Measurements from ENCODE around the gene TSPAN18.

TSPAN18 gene

DNA sequence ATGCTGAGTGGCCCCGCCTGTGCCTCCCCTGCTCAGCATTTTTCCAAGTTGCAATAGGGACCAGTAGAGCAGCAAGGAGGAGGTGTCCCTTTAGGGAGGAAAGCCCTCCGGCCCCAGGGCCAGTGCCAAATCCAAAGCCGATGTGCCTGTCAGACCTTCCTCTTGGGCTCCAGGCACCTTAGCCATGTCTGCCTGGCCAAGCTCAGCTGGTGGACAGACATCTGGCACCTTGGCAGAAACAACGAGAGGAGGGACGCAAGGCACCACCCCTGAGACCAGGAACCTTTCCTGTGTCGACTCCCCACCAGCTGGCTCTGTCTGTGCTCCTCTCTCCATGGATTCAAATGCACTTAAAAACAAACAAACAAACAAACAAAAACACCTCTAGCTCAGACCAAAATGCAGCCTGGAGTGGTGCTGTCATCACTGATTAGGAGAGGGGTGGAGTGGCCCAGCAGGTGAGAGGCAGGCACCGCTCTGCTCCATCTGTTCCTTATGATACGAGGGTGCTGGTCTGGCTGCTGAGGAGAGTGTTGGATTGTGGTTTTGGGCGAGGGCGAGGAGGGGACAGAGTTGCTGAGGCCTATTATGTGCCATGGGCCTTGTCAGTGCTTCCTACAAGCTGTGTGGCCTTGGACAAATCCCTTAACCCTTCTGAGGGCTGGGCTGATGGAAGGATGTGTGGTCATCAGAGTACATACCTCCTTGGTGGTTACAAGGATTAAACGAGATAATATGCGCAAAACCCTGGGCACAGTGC lies 177.7 kb downstream of the TSPAN18 start:
- no peak for DNase-seq

- no peak for DNase-seq
Measured at GRCh38 chr11:44905131-44905866, 178.5 kb downstream of the TSPAN18 start.

- DNase-seq = no peak
Measured at GRCh38 chr11:44906649-44907048, 179.9 kb downstream of the TSPAN18 start.

DNA sequence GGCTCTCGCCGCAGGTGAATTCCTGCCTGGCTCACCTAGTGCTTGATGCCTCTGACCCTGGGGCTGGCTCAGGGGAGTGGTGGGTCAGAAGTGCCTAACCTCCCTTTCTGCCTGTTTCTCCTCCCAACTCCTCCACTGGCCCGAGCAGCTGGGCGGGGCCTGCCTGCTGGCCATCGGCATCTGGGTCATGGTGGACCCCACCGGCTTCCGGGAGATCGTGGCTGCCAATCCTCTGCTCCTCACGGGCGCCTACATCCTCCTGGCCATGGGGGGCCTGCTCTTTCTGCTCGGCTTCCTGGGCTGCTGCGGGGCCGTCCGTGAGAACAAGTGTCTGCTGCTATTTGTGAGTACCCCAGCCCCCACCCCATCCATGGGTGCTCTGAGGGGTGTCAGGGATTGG lies 182.8 kb downstream of the TSPAN18 start:
- no peak for DNase-seq

GRCh38 chr11:44910591-44910990 lies 183.8 kb downstream of the TSPAN18 start:
- DNase-seq = no peak

GRCh38 chr11:44911029-44911814 lies 184.5 kb downstream of the TSPAN18 start:
- DNase-seq = peak; percentile 46 to 69

- no peak for DNase-seq
Measured at GRCh38 chr11:44912270-44912987, 185.7 kb downstream of the TSPAN18 start.

DNA sequence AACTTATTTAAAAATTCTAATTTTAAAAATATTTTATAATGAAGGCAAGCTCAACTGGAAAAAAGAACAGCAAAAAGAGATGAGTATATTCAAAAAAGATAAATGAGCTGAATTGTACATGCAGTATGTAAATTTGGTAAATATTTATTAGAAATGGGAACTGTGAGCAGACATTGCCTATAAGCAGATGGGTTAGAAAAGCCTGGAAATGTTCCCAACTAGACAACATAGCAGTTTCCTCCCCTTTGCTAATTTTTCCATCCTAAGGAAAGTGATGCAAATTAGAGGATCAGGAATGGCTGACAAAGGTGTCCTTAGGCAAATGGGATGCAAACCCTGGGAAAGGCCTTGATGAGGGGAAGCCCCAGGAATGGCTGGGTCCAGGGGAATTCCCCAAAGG lies 186.7 kb downstream of the TSPAN18 start:
- no peak for DNase-seq

GRCh38 chr11:44914105-44914504 lies 187.3 kb downstream of the TSPAN18 start:
- no peak for DNase-seq

DNA sequence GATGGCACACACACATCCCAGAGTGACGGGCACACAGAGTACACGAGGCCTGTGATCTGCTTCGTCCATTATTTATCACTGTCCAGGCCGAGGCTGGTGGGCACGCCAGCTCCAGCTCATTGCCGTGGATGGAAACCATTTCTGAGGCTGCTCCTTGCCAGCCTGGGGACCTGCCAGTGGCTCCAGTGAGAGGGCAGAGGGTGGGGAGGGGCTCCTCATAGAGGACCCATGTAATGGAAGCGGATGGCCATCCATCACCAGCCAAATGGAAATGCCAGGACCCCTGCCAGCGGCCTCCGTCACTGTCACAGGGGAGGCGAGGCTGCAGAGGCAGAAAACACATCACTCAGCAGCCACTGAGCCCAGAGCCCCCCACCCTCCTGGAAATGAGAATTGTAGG lies 188.2 kb downstream of the TSPAN18 start:
- no peak for DNase-seq

GRCh38 chr11:44915621-44916020 lies 188.9 kb downstream of the TSPAN18 start:
- DNase-seq = peak in 1 of 2 experiments; percentile 6

DNA sequence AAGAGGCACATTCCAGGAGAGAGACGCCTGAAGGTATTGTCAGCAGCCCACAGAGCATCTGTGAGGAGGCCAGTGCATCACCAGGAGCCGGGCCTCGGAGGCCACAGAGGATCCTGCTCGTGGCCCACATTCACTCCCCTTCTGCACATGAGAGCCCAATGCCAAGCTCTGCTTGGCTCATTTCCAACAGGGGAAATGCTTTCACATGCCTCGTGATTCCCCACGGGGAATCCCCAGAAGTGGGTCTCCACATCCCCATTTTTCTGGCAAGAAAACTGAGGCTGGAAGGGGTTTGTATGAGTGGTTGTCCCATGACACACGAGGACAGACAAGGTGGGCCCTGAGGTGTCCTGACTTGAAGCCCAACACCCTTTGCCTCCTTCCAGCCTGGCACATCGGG lies 189.6 kb downstream of the TSPAN18 start:
- no peak for DNase-seq

- DNase-seq = no peak
Measured at GRCh38 chr11:44916801-44917385, 190.1 kb downstream of the TSPAN18 start.

- DNase-seq = no peak
Measured at GRCh38 chr11:44917741-44918140, 191.0 kb downstream of the TSPAN18 start.

DNA sequence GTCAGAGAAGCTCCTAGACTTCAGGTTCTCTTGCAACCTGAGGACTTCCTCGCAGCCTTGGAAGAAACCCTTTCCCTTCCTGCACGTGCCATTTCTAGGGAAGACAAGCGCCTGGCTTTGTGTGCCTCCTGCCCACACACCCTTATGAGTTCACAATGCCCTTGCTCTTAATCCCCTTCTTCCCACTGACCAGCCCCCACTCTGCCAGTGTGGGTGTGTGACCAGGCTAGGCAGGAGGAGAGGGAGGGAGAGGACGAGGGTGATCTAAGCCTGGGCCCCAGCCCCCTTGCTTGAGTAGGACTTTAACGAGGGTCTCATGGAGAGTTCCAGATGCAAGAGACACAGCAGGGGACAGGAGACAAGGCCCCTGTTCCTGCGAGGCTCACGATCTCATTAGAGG lies 193.7 kb downstream of the TSPAN18 start:
- DNase-seq = no peak

DNA sequence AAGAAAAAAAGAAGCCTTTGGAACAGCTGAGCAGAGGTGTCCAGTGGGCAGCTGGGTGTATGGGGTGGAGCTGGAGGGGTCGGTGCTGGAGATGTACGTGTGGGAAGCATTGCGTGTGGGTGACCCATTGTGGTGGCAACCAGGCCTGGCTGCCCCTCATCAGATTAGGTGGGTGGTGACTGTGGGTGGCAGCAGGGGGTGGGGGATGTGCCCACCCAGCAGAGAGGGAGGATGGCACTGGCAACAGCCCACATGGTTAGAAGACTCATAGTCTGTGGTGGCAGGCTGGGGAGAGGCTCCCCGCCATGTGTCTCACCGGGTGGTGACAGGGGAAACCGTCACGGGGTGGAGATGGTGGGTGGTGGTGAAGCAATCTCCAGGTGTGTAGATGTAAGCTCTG lies 196.4 kb downstream of the TSPAN18 start:
- no peak for DNase-seq

GRCh38 chr11:44923806-44924205 lies 197.0 kb downstream of the TSPAN18 start:
- DNase-seq = no peak

DNA sequence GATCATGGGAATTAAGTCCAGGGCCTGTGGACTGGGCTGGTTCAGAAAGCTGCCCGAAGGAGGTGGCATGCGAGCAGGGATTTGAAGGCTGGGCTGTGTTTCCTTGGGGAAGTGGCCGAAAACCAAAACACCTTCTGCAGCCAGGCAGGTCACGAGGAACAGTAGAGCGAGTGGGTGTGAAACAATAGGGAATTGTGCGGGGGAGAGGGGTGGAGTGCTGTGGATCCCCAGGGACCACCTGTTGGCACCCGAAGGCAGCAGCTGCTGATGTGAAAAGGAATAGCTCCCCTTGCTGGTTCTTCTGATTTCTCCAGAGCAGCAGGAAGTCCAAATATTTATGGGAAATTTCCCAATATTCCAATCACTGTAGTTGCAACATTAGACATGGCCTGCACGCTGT lies 199.3 kb downstream of the TSPAN18 start:
- no peak for DNase-seq

- DNase-seq = peak; percentile 20 to 39
Measured at GRCh38 chr11:44927174-44927661, 200.5 kb downstream of the TSPAN18 start.

DNA sequence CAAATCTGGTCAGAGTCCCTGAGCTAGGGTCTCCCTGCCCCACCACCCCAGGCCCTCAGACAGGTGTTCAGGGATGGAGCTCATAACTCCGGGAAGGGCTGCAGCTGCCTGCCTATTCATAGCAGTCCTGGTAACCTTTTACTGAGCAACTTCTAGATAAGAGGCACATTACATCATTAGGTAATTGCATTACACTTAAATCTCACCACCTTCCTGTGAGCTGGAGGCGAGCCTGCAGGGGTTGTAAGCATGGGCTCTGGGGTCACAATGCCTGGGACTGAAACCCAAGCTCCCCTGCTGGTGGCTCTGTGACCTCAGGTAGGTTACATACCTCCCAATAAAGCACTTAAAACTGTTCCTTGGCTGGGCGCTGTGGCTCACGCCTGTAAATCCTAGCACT lies 201.4 kb downstream of the TSPAN18 start:
- no peak for DNase-seq

DNA sequence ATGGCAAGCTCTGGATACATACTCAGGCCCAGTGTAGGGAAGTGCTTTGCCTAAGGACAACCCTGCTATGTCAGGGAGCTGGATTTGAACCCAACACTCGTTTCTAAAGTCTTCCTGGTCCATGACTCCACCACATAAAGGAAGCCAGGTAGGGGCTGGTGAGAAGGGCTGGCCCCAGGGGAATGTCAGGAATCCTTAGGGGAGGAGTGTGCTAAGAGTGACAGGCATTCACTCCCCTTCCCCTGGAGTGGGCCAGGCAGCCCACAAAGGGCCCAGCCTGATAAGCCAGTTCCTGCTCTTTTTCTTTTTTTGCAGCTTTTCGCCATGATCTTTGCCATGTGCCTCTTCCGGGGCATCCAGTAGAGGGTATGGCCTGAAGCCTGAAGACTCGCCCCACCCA lies 202.1 kb downstream of the TSPAN18 start:
- no peak for DNase-seq

- DNase-seq = no peak
Measured at GRCh38 chr11:44930588-44931302, 204.0 kb downstream of the TSPAN18 start.
